Liver (tissue), 10 donors: ENCODE data around the gene CLC. TPM values are rescaled to one million over a fixed set of nuclear protein-coding genes. Genes with fewer than 3 reads are reported as not detected.

Source experiments
- DNase-seq: peaks from one replicate; pipeline ENCODE4 v3.0.0-alpha.2; 2017; ENCODE audit warnings: low spot score
- H3K27ac ChIP-seq, 2 donors: one replicate each; pipeline ENCODE4 v1.7.0; 2013; ENCODE audit warnings: inconsistent platforms in 2 of 2, low read length in 2 of 2, control low read depth in 1 of 2, low read depth in 1 of 2, mild to moderate bottlenecking in 1 of 2
- H3K27me3 ChIP-seq, 4 donors: one replicate each; pipeline versions ENCODE4 v1.6.1 to v1.7.0; 2013; ENCODE audit warnings: low read length in 3 of 4, inconsistent platforms in 1 of 4, mild to moderate bottlenecking in 1 of 4, moderate library complexity in 1 of 4; ENCODE audit not compliant: control insufficient read depth in 4 of 4, insufficient read depth in 4 of 4
- H3K36me3 ChIP-seq, 4 donors: one replicate each; pipeline versions ENCODE4 v1.6.1 to v1.7.0; 2013; ENCODE audit warnings: low read length in 3 of 4, mild to moderate bottlenecking in 3 of 4, low read depth in 1 of 4, moderate library complexity in 1 of 4; ENCODE audit not compliant: control insufficient read depth in 4 of 4, insufficient read depth in 3 of 4
- H3K4me1 ChIP-seq, 4 donors: one replicate each; pipeline versions ENCODE4 v1.6.1 to v1.7.0; 2013; ENCODE audit warnings: low read length in 3 of 4, mild to moderate bottlenecking in 3 of 4, moderate library complexity in 1 of 4; ENCODE audit not compliant: control insufficient read depth in 4 of 4, insufficient read depth in 4 of 4
- H3K4me3 ChIP-seq, 3 donors: one replicate each; pipeline versions ENCODE4 v1.6.1 to v1.7.0; 2013; ENCODE audit warnings: low read length in 3 of 3, control low read depth in 1 of 3, low read depth in 1 of 3, mild to moderate bottlenecking in 1 of 3
- H3K9ac ChIP-seq, 2 donors: one replicate each; pipeline ENCODE4 v1.7.0; 2013; ENCODE audit warnings: low read length in 2 of 2, mild to moderate bottlenecking in 2 of 2, moderate library complexity in 2 of 2, control low read depth in 1 of 2, low read depth in 1 of 2
- H3K9me3 ChIP-seq, 4 donors: one replicate each; pipeline versions ENCODE4 v1.6.1 to v1.7.0; 2013; ENCODE audit warnings: low read length in 3 of 4; ENCODE audit not compliant: control insufficient read depth in 4 of 4
- YY1 ChIP-seq: IDR thresholded peaks from 2 replicates; pipeline ENCODE4 v1.6.1; 2016; ENCODE audit warnings: antibody characterized with exemption, mild to moderate bottlenecking
- WGBS: extraction: QIAGEN DNeasy Blood & Tissue Kit; methylation state at CpG from one replicate; pipeline ENCODE4 v1.1.7; 2013; 5-methylcytosine and 5-hydroxymethylcytosine counted together
- polyA plus RNA-seq, 2 donors: library from polyadenylated mRNA; stranded (reverse) in 1 of 2; unstranded in 1 of 2; fragments of 200-250 nt in 1 of 2; fragments of >200 nt in 1 of 2; fragmentation: Nextera tagmentation in 1 of 2; extraction: Ambion mirVana in 1 of 2; gene quantifications; one replicate each; pipeline versions ENCODE4 v1.2.1 to v1.2.3, GENCODE V29; 2013 to 2015
- small RNA-seq: library from RNA; depleted of rRNA; stranded (forward); fragments of <200 nt; gene quantifications from one replicate; pipeline ENCODE3, GENCODE V24; 2014
- total RNA-seq, 2 donors: library from RNA; depleted of rRNA; stranded (reverse); fragments of >200 nt; gene quantifications; one replicate each; pipeline ENCODE4 v1.2.3, GENCODE V29; 2014
- donor health status: healthy.
- donor health status: healthy.
- donor health status: healthy.
- donor health status: healthy.
- donor health status: healthy.

Gene CLC
- total and polyA plus RNA-seq, 4 donors: 0.60 to 13.6 TPM; not detected in 2

DNA sequence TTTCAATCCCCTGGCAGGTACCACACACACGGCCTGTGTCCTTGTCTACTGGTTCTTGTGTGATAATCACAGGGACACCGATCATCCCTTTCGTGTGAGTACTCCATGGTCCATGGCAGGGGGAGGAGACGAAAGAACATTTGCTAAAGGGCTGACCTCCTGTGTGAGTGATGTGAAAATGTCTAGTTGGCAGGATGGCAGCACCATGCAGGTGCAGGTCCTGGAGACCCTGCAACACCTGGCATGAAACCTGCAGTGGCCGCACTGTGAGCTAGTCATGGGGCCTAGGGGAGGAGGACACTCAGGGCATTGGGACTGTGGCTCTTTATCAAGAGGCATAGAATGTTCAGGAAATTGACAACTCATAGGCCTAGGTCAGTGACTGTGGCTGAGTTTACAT is 56.4 kb downstream of the CLC start:
- Histone ChIP-seq H3K27me3 (peaks cover 0 to 3% (median 0%) of the 10 kb centered on the region in 4 donors), H3K36me3 (no peaks in the 10 kb centered on the region), H3K4me3 (no peak overlapping the region), H3K27ac (no peak overlapping the region), H3K4me1 (peaks cover 0 to 8% (median 4%) of the 10 kb centered on the region in 4 donors), H3K9ac (no peak overlapping the region), H3K9me3 (no peaks in the 10 kb centered on the region)
- DNase-seq: no peak
- 92% methylated on average over 5 of the region's 5 CpGs for WGBS
- no peak for TF ChIP-seq YY1

Small RNAs within 50 kb of the gene (small RNA-seq; reads per million reads assigned to genes)
- gene RPS29P27: not detected

Other genes with a start within 250 kb of the CLC start
- gene DLL3, start 239.1 kb downstream of the CLC start, total RNA-seq: not detected
- gene DLL3, start 239.1 kb downstream of the CLC start, polyA plus RNA-seq: not detected
- gene SELENOV, start 222.9 kb downstream of the CLC start, total RNA-seq: not detected
- gene SELENOV, start 222.9 kb downstream of the CLC start, polyA plus RNA-seq: not detected
- gene EID2B, start 205.2 kb downstream of the CLC start, total RNA-seq: 1 to 10 TPM; 1.1 to 1.4 TPM
- gene EID2B, start 205.2 kb downstream of the CLC start, polyA plus RNA-seq: 1 to 10 TPM in 1 of 2 donors, under 1 TPM in 1; 0.38 to 1.1 TPM
- 1 to 10 TPM; 3.3 to 8.5 TPM for gene EID2, start 197.9 kb downstream of the CLC start, total RNA-seq
- 1 to 10 TPM; 1.5 to 5.7 TPM for gene EID2, start 197.9 kb downstream of the CLC start, polyA plus RNA-seq
- gene LGALS13, start 135.5 kb downstream of the CLC start, total RNA-seq: not detected
- gene LGALS13, start 135.5 kb downstream of the CLC start, polyA plus RNA-seq: not detected
- not detected for gene LGALS16, start 82.1 kb downstream of the CLC start, total RNA-seq
- gene LGALS16, start 82.1 kb downstream of the CLC start, polyA plus RNA-seq: not detected
- not detected for gene LGALS14, start 33.5 kb downstream of the CLC start, total RNA-seq
- gene LGALS14, start 33.5 kb downstream of the CLC start, polyA plus RNA-seq: not detected
- gene LEUTX, start 40.8 kb upstream of the CLC start, total RNA-seq: not detected
- gene LEUTX, start 40.8 kb upstream of the CLC start, polyA plus RNA-seq: not detected
- 1 to 10 TPM; 3.7 to 7.6 TPM for gene DYRK1B, start 96.1 kb upstream of the CLC start, total RNA-seq
- 1 to 10 TPM; 2.8 TPM for gene DYRK1B, start 96.1 kb upstream of the CLC start, polyA plus RNA-seq
- gene FBL, start 108.3 kb upstream of the CLC start, total RNA-seq: 10 to 100 TPM; 36.1 to 96.2 TPM
- gene FBL, start 108.3 kb upstream of the CLC start, polyA plus RNA-seq: 10 to 100 TPM; 23.3 to 79.3 TPM
- gene FCGBP, start 196.6 kb upstream of the CLC start, total RNA-seq: 10 to 100 TPM in 1 of 2 donors, 1 to 10 TPM in 1; 1.5 to 32.9 TPM
- under 1 TPM; 0.08 to 0.39 TPM for gene FCGBP, start 196.6 kb upstream of the CLC start, polyA plus RNA-seq
- gene PSMC4, start 233.1 kb upstream of the CLC start, total RNA-seq: 10 to 100 TPM; 70.7 to 88.7 TPM
- 10 to 100 TPM; 46.0 to 89.3 TPM for gene PSMC4, start 233.1 kb upstream of the CLC start, polyA plus RNA-seq